GM19193 (cell line): Measurements from ENCODE around the gene SDR39U1.

Experiments
- POLR2A ChIP-seq: IDR thresholded peaks from 4 replicates; pipeline ENCODE4 v1.6.1; 2011; ENCODE audit not compliant: insufficient read depth, insufficient read length; ENCODE audit errors: extremely low read depth

SDR39U1 gene

DNA sequence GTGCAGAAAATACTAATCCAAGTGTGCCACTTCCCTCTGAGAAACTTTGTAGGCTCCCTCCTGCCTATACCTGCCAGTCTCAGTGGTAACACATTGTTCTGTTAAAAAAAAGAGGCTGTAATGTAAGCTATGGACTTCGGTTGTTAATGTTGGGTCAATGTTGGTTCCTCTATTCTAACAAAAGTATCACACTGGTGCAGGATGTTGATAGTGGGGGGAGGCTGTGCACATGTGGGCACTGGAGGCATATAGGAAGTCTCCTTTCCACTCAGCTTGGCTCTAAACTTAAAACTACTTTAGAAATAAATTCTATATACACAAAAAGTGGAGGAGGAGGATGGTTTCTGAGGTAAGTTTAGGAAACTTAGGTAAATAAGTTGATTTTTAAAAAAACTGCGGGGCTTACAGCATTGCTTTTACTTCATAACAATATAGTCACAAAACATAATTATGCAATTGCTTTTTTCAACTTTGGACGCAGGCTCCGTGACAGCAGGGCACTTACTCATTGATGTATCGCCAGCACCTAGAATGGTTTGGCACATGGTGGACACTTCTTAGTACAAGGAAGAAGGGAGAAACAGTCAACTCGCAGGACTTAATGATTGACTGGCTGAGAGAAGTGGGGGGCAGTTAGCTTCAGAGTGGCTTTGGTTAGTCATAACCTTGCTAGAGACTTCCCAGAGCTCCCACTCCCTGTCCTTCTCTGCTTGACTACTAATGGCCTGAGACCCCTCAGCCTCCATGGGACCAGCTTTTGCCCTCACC, 51.7 kb downstream of the SDR39U1 start:
- TF ChIP-seq POLR2A, result no peak
